Renal cortex interstitium (tissue), 11 donors: Measurements from ENCODE around the gene LEP. TPM values are rescaled to one million over a fixed set of nuclear protein-coding genes. Genes with fewer than 3 reads are reported as not detected.
A peak's percentile ranks its signal among the peaks of the same experiment; 100 is the strongest.

Experiments
- DNase-seq, 11 donors: peaks; one replicate each; pipeline ENCODE4 v3.0.0-alpha.2; 2013; ENCODE audit warnings: low read depth in 9 of 11, low spot score in 4 of 11; ENCODE audit errors: extremely low read depth in 1 of 11
- polyA plus RNA-seq, 3 donors: library from polyadenylated mRNA; unstranded; fragments of 120-200 nt; gene quantifications; one replicate each; pipeline ENCODE4 v1.2.1, GENCODE V29; 2013; ENCODE audit not compliant: insufficient read length in 3 of 3

The LEP gene
- polyA plus RNA-seq, 3 donors: 0.16 to 0.76 (median 0.20) TPM

GRCh38 chr7:128209229-128210035 lies 31.6 kb upstream of the LEP start:
- DNase-seq: peak; percentile 47 to 78 (median 72)

- no peak for DNase-seq
These were observed 31.1 kb upstream of the LEP start for GRCh38 chr7:128210036-128210347.

GRCh38 chr7:128210590-128211570 lies 30.2 kb upstream of the LEP start:
- no peak for DNase-seq

GRCh38 chr7:128211626-128212025 lies 29.5 kb upstream of the LEP start:
- DNase-seq: no peak

- DNase-seq: no peak
These were observed 26.6 kb upstream of the LEP start for GRCh38 chr7:128214463-128214862.

DNA sequence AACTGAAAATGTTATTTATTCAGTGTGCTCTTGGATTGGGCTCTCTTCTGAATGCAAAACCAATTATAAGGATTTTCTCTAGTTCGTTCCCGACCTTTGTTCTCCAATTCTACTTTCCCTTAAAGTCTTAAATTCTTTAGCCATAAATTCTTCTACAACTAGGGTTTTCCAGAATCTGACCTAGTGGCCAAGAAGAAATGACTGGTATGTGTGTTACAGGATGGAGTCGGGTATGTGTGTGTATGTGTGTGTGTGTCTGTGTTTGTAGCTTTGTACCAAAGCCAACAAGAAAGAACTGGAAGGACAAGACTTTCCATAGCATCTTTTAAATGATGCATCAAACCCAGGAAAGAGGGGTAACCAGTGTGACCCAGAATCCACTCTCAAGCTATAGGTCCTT lies 25.8 kb upstream of the LEP start:
- no peak for DNase-seq

DNA sequence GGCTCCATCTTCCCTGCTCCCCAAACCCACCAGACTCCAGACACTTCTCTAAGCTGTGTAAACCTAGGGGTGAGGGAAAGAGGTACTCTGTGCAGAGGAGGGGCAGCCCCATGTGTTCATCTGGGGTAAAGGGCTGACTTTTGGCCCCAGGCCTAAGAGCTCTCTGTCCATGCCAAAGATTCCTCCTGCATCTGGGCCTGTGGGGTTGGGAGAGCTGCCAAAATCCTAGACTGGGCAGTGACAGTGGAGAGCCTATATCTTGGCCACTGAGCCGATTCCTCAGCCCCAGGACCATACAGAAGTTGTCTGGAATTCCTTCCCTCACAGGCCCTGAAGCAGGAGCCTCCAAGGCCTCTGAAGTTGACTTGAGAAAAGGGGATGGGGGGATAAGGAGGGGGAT lies 25.3 kb upstream of the LEP start:
- no peak for DNase-seq

DNA sequence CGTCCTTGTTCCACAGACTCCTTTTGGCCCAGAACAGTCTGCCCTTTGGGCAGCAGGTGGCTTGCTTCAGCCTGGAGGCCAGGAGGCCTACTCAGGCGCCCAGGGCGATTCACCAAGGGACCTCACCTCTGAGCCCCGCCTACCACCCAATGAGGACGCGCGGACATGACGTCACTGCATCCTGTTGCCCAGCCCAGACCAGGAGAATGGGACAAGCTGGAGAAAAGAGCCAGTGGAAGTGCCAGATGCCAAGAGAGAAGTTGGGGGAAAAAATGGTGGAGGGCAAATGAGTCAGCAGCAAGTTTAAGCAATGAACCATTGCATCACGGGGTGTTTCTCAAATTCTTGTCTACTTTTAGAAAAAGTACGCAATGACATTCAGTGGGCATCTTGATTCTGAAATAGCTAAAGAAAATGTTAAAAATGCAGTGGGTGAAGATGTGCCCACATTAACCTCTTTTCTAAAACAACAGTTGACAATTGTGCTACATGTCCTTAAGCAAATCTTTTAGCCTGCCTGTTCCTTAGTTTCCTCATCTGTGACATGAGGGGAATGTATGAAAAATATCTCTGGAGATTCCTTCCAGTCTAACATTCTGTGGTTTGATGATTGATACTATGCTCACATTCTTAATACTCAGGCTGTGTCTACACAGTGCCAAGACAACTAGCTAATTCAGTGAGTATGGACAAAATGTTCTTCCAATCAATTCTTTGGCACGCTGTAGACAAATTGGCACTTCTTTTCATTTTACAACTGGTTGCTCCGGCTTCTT lies 23.9 kb upstream of the LEP start:
- no peak for DNase-seq

DNA sequence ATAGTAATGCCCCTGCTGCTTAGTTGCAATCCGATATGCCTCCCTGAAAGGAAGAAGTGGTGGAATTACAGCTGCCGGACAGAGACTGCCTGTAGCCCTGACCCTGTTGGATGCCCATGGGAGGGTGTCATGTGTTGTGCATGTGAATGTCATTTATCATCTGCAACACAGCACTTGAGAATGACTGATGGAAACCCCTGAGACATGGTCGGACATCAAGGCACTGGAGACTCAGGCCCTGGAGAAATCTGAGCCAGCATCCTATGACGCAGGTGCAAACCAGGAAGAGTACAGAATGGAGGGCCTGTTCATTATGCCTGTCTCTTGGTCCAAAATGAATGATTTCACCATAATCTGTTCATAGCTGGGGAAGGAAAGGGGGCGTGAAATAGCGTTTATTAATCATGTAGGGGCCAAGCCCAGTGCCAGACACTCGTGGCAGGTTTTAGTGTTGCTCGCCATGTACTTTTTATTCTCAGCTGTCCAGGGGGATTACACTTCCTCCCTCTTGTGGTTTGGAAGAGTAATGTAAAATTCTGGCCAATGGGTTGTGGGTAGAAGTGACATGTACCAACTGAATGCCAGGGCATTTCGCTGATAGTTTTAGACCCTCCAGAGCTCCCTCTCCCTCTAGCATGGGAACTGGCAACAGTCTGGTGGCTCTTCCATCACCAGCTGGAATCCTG lies 23.0 kb upstream of the LEP start:
- DNase-seq: no peak

DNA sequence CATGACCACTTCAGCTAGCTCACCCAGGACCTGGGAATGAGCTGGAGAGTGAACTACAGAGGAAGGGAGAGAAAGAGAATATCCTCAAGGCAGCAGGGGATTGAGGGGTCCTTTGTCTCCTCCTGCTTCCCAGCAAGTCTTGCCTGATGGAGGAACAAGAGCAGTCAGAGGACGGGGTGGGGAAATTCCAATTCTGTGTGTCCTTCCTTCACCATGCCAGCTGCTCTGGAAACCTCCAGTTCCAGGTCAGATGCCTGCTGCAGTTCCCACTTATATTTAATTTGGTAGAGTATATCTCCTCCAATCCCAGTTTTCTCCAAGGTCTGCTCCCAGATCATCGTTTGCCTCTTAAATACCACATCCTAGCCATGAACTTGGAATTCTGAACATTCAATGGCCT lies 21.4 kb upstream of the LEP start:
- DNase-seq: no peak

- no peak for DNase-seq
These were observed 19.1 kb upstream of the LEP start for GRCh38 chr7:128221929-128222403.

DNA sequence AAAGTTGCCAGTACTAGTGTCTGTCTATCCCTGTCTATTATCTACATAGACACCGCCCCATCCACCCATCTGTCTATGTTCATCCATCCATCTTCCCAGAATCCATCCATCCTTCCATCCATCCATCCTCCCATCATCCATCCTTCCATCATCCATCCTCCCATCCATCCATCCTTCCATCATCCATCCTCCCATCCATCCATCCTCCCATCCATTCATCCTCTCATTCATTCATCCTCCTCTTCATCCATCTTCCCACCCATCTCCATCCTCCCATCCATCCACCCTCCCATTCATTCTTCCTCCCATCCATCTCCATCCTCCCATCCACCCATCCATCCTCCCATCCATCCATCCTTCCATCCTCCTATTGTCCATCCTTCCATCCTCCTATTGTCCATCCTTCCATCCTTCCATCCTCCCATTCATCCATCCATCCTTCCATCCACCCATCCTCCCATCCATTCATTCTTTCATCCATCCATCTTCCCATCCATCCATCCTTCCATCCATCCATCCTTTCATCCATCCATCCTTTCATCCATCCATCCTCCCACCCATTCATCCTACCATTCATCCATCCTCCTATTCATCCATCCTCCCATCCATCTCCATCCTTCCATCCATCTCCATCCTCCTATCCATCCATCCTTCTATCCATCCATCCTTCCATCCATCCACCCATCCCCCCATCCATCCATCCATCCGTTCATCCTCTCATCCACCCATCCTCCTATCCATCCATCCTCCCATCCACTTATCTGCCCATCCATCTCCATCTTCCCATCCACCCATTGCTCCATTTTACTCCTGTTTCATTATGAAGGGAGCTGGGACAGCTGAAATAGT lies 14.7 kb upstream of the LEP start:
- no peak for DNase-seq

DNA sequence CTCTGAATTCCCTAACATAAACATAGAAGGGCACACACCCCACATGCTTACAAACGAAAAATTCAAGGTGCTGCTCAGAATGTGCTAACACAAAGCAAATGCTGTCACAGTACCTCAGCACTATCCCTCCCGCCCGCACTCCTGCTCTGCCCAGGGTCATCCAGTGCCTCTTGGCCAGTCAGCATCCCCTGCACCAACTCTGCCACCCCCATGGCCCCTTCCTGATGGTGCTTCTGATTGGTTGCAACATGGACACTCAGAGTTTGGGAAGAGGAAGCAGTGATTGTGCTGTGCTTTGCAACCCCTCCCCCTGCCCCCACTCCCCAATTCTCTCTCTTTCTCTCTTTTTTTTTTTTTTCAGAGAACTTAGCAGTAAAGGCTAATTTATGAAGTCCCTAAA lies 13.8 kb upstream of the LEP start:
- no peak for DNase-seq

GRCh38 chr7:128231021-128231420 lies 10.1 kb upstream of the LEP start:
- DNase-seq: no peak

- DNase-seq: no peak
These were observed 9.4 kb upstream of the LEP start for GRCh38 chr7:128231677-128232076.

DNA sequence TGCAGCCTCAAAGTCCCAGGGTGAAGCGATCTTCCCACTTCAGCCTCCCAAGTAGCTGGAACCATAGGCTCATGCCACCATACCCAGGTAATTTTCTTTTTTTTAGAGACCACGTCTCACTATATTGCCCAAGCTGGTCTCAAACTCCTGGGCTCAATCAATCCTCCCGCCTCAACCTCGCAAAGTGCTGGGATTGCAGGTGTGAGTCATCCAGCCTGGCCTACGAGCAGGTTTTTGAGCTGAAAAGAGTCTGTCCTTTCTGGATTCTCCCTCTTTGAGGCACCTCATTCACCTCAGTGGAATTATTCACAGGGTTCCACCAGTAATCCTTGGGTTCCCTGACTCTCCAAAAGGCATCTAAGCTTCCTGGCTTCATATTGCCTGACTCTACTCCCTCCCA lies 7.6 kb upstream of the LEP start:
- DNase-seq: no peak

- no peak for DNase-seq
These were observed 6.5 kb upstream of the LEP start for GRCh38 chr7:128234476-128235026.

- DNase-seq: no peak
These were observed 5.6 kb upstream of the LEP start for GRCh38 chr7:128235471-128235870.
